GM23338 (cell line): ENCODE results near the gene MYOT. TPM values are rescaled to one million over a fixed set of nuclear protein-coding genes. Genes with fewer than 3 reads are reported as not detected.

Experiments used
- ATAC-seq: fragments of 200-7000 bp; cut with Tn5 transposase; 3 replicates; pipeline ENCODE4 v1.9.1; 2020
- DNase-seq: peaks from one replicate; pipeline ENCODE4 v3.0.0-alpha.2; 2015; ENCODE audit warnings: low spot score
- H2AFZ ChIP-seq: fragments of 200-600 bp; sonication (generic); 2 replicates; pipeline ENCODE4 v1.8.0; 2016; ENCODE audit warnings: antibody characterized with exemption, mild to moderate bottlenecking, moderate library complexity
- H3F3A ChIP-seq: fragments of 200-600 bp; sonication (generic); replicated peaks from 2 replicates; pipeline ENCODE4 v1.8.0; 2017; ENCODE audit warnings: antibody characterized with exemption, mixed run types, low read depth
- H3K27ac ChIP-seq: fragments of 200-600 bp; sonication (generic); 2 replicates; pipeline ENCODE4 v1.6.1; 2016; ENCODE audit warnings: low read depth
- H3K27me3 ChIP-seq: fragments of 200-600 bp; sonication (generic); 2 replicates; pipeline ENCODE4 v1.8.0; 2016; ENCODE audit warnings: mild to moderate bottlenecking, mixed run types, moderate library complexity; ENCODE audit not compliant: insufficient read depth
- H3K36me3 ChIP-seq: fragments of 200-600 bp; sonication (generic); 2 replicates; pipeline ENCODE4 v1.8.0; 2016; ENCODE audit warnings: mild to moderate bottlenecking; ENCODE audit not compliant: insufficient read depth
- H3K4me1 ChIP-seq: fragments of 200-600 bp; sonication (generic); 2 replicates; pipeline ENCODE4 v1.8.0; 2016; ENCODE audit warnings: mild to moderate bottlenecking, moderate library complexity; ENCODE audit not compliant: insufficient read depth
- H3K4me2 ChIP-seq: fragments of 200-600 bp; sonication (generic); 2 replicates; pipeline ENCODE4 v1.7.1; 2017; ENCODE audit warnings: mixed run types
- H3K4me3 ChIP-seq: fragments of 200-600 bp; sonication (generic); 2 replicates; pipeline ENCODE4 v1.6.1; 2016; ENCODE audit warnings: mixed run types
- H3K79me2 ChIP-seq: fragments of 200-600 bp; sonication (generic); replicated peaks from 2 replicates; pipeline ENCODE4 v1.8.0; 2017; ENCODE audit warnings: mild to moderate bottlenecking; ENCODE audit not compliant: insufficient read depth
- H3K9me2 ChIP-seq: fragments of 200-600 bp; sonication (generic); 2 replicates; pipeline ENCODE4 v1.8.0; 2017; ENCODE audit not compliant: insufficient read depth
- H4K20me1 ChIP-seq: fragments of 200-600 bp; sonication (generic); replicated peaks from 2 replicates; pipeline ENCODE4 v1.8.0; 2017; ENCODE audit warnings: mild to moderate bottlenecking; ENCODE audit not compliant: insufficient read depth
- H3K27ac Mint-ChIP-seq: 2 replicates; pipeline ENCODE4 v1.8.0; 2020; ENCODE audit warnings: inconsistent platforms, mild to moderate bottlenecking, moderate library complexity, mixed read lengths
- H3K27me3 Mint-ChIP-seq: 3 replicates; pipeline ENCODE4 v1.8.0; 2022; ENCODE audit warnings: low read depth, mild to moderate bottlenecking, moderate library complexity, mixed read lengths, inconsistent platforms; ENCODE audit not compliant: insufficient read depth, poor library complexity
- H3K36me3 Mint-ChIP-seq: 3 replicates; pipeline ENCODE4 v1.8.0; 2021; ENCODE audit warnings: low read depth, mild to moderate bottlenecking, inconsistent platforms, moderate library complexity, mixed read lengths
- H3K4me1 Mint-ChIP-seq: 3 replicates; pipeline ENCODE4 v1.8.0; 2020; ENCODE audit warnings: mild to moderate bottlenecking, inconsistent platforms, mixed read lengths
- H3K4me3 Mint-ChIP-seq: 3 replicates; pipeline ENCODE4 v1.8.0; 2021; ENCODE audit warnings: moderate library complexity, mild to moderate bottlenecking, inconsistent platforms, mixed read lengths
- H3K9me3 Mint-ChIP-seq: 3 replicates; pipeline ENCODE4 v1.8.0; 2020; ENCODE audit warnings: moderate library complexity, mild to moderate bottlenecking, inconsistent platforms, mixed read lengths
- CREB1 ChIP-seq: fragments of 250-450 bp; sonication (Bioruptor Pico); IDR thresholded peaks from 2 replicates; pipeline ENCODE4 v1.5.0; 2020; ENCODE audit warnings: low read depth, mild to moderate bottlenecking, moderate library complexity
- EZH2phosphoT487 ChIP-seq: fragments of 200-600 bp; sonication (generic); IDR thresholded peaks from one replicate; pipeline ENCODE4 v1.8.1; 2018; ENCODE audit warnings: antibody characterized with exemption; ENCODE audit not compliant: unreplicated experiment
- JUNB ChIP-seq: IDR thresholded peaks from one replicate; pipeline ENCODE4 v1.6.1; 2016; ENCODE audit warnings: antibody characterized with exemption; ENCODE audit not compliant: unreplicated experiment
- NANOG ChIP-seq: IDR thresholded peaks from 2 replicates; pipeline ENCODE4 v1.6.1; 2016; ENCODE audit warnings: antibody characterized with exemption, borderline replicate concordance
- STAT1 ChIP-seq: IDR thresholded peaks from one replicate; pipeline ENCODE4 v1.6.1; 2016; ENCODE audit warnings: antibody characterized with exemption; ENCODE audit not compliant: unreplicated experiment
- ZNF114 ChIP-seq: fragments of 250-450 bp; sonication (Bioruptor Pico); IDR thresholded peaks from 2 replicates; pipeline ENCODE4 v1.5.0; 2020; ENCODE audit warnings: mild to moderate bottlenecking, moderate library complexity
- polyA plus RNA-seq: library from polyadenylated mRNA; unstranded; fragments of >200 nt; fragmentation: Nextera tagmentation; extraction: Ambion mirVana; gene quantifications from 2 replicates; pipeline ENCODE4 v1.2.1, GENCODE V29; 2016
- total RNA-seq: library from RNA; depleted of rRNA; stranded (reverse); fragments of >200 nt; shearing (Covaris generic); gene quantifications from 2 replicates; pipeline ENCODE4 v1.2.3, GENCODE V29; 2014
- TF ChIP-seq, protein P1 (sequence below): IDR thresholded peaks from 2 replicates; pipeline ENCODE4 v1.6.1; 2016; ENCODE audit warnings: antibody characterized with exemption
- TF ChIP-seq, protein P2 (sequence below), 2 experiments: fragments of 200-600 bp in 1 of 2; sonication (generic) in 1 of 2; conservative IDR thresholded peaks; 2 replicates each; pipeline versions ENCODE4 v1.5.1 to v1.6.1; 2016 to 2017; ENCODE audit warnings: antibody characterized with exemption in 2 of 2, low read depth in 2 of 2, mild to moderate bottlenecking in 2 of 2, moderate library complexity in 1 of 2
- TF ChIP-seq, protein P3 (sequence below): fragments of 250-450 bp; sonication (Bioruptor Pico); IDR thresholded peaks from 2 replicates; pipeline ENCODE4 v1.5.0; 2020; ENCODE audit warnings: mild to moderate bottlenecking, moderate library complexity

MYOT gene
- total and polyA plus RNA-seq, 2 experiments from 2014 or later, result 0.58 TPM; not detected in 1

DNA sequence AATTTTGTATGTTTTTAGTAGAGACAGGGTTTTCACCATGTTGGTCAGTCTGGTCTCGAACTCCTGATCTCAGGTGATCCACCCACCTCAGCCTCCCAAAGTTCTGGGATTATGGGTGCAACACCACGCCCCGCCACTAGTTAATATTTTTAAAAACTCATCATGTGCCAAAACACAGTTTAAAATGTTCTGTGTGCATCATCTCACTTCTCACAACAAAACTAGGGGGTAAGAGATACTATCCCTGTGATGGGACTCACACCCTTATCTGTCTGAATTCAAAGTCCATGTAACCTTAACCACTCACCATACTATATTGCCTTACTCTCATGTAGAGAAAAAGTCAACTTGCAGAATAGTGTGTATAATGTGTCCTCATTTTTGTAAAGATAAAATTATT, 24.2 kb downstream of the MYOT start:
- H3K36me3 ChIP-seq, result no peaks in the 10 kb centered on the region
- peaks cover 16% of the 10 kb centered on the region for H3K4me1 ChIP-seq
- H3K4me2 ChIP-seq, result no peak overlapping the region
- H3K4me1 Mint-ChIP-seq, result peaks cover 13% of the 10 kb centered on the region; the same call in 2 of the 3 replicates
- TF ChIP-seq, protein P1, sequence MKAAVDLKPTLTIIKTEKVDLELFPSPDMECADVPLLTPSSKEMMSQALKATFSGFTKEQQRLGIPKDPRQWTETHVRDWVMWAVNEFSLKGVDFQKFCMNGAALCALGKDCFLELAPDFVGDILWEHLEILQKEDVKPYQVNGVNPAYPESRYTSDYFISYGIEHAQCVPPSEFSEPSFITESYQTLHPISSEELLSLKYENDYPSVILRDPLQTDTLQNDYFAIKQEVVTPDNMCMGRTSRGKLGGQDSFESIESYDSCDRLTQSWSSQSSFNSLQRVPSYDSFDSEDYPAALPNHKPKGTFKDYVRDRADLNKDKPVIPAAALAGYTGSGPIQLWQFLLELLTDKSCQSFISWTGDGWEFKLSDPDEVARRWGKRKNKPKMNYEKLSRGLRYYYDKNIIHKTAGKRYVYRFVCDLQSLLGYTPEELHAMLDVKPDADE, result no peak
- TF ChIP-seq, protein P2, sequence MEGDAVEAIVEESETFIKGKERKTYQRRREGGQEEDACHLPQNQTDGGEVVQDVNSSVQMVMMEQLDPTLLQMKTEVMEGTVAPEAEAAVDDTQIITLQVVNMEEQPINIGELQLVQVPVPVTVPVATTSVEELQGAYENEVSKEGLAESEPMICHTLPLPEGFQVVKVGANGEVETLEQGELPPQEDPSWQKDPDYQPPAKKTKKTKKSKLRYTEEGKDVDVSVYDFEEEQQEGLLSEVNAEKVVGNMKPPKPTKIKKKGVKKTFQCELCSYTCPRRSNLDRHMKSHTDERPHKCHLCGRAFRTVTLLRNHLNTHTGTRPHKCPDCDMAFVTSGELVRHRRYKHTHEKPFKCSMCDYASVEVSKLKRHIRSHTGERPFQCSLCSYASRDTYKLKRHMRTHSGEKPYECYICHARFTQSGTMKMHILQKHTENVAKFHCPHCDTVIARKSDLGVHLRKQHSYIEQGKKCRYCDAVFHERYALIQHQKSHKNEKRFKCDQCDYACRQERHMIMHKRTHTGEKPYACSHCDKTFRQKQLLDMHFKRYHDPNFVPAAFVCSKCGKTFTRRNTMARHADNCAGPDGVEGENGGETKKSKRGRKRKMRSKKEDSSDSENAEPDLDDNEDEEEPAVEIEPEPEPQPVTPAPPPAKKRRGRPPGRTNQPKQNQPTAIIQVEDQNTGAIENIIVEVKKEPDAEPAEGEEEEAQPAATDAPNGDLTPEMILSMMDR (conservative IDR thresholded peaks at IDR 0.05; ENCODE audit: low read depth in 2 of 2), result peak in 1 of 2 experiments; percentile 53; a peak in 2 of 4 replicates
- no peaks in the 10 kb centered on the region; the same call in 2 of the 3 replicates for H3K9me3 Mint-ChIP-seq
- no peaks in the 10 kb centered on the region for H3K79me2 ChIP-seq
- no peak overlapping the region for H3K27ac Mint-ChIP-seq
- no peak overlapping the region for H3K4me3 ChIP-seq
- no peak for ATAC-seq
- no peaks in the 10 kb centered on the region for H3K36me3 Mint-ChIP-seq
- H3K27ac ChIP-seq, result no peak overlapping the region
- peaks cover 3% of the 10 kb centered on the region for H3K27me3 Mint-ChIP-seq
- no peak for DNase-seq
- no peaks in the 10 kb centered on the region for H3K9me2 ChIP-seq
- H4K20me1 ChIP-seq, result no peaks in the 10 kb centered on the region
- no peak overlapping the region for H3K4me3 Mint-ChIP-seq
- H2AFZ ChIP-seq, result no peak overlapping the region
- H3F3A ChIP-seq, result peaks cover 7% of the 10 kb centered on the region; the same call in 1 of the 2 replicates
- H3K27me3 ChIP-seq, result no peaks in the 10 kb centered on the region

DNA sequence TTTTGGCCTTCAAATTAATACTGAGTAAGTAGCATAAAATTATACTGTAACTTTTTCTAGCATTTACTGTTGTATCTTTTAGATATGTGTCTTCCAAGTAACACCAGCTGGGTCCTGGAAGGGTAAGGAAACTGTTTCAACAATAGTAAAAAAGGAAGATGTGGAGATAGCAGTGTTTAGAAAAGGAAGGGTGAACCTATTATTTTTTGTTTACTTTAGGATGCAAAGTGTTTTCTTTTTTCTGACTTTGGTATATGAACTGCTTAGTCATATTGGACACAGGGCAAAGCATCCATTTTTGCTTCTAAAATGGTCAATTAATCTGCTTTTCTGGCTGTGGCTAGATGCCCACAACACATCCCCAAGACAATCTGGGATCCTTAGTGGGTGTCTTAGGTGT, 26.9 kb downstream of the MYOT start:
- no peaks in the 10 kb centered on the region for H4K20me1 ChIP-seq
- Mint-ChIP-seq H3K27me3 (no peaks in the 10 kb centered on the region), H3K9me3 (no peaks in the 10 kb centered on the region), H3K36me3 (no peaks in the 10 kb centered on the region), H3K4me3 (no peak overlapping the region), H3K4me1 (peaks cover 5% of the 10 kb centered on the region; the same call in 2 of the 3 replicates), H3K27ac (no peak overlapping the region)
- no peaks in the 10 kb centered on the region for H3K27me3 ChIP-seq
- no peaks in the 10 kb centered on the region for H3F3A ChIP-seq
- DNase-seq, result no peak
- no peak overlapping the region for H3K4me2 ChIP-seq
- no peak overlapping the region for H2AFZ ChIP-seq
- H3K4me1 ChIP-seq, result no peaks in the 10 kb centered on the region; the same call in 1 of the 2 replicates
- no peak for ATAC-seq
- no peaks in the 10 kb centered on the region for H3K36me3 ChIP-seq
- no peak overlapping the region for H3K4me3 ChIP-seq
- no peaks in the 10 kb centered on the region for H3K9me2 ChIP-seq
- no peak overlapping the region for H3K27ac ChIP-seq
- H3K79me2 ChIP-seq, result no peaks in the 10 kb centered on the region
- TF ChIP-seq CREB1 (CRISPR knock-in tag) (no peak), NANOG (no peak), JUNB (no peak), ZNF114 (no peak), STAT1 (no peak), EZH2phosphoT487 (no peak)
- TF ChIP-seq, protein P2 (conservative IDR thresholded peaks at IDR 0.05; ENCODE audit: low read depth in 2 of 2), result no peak
- TF ChIP-seq, protein P3, sequence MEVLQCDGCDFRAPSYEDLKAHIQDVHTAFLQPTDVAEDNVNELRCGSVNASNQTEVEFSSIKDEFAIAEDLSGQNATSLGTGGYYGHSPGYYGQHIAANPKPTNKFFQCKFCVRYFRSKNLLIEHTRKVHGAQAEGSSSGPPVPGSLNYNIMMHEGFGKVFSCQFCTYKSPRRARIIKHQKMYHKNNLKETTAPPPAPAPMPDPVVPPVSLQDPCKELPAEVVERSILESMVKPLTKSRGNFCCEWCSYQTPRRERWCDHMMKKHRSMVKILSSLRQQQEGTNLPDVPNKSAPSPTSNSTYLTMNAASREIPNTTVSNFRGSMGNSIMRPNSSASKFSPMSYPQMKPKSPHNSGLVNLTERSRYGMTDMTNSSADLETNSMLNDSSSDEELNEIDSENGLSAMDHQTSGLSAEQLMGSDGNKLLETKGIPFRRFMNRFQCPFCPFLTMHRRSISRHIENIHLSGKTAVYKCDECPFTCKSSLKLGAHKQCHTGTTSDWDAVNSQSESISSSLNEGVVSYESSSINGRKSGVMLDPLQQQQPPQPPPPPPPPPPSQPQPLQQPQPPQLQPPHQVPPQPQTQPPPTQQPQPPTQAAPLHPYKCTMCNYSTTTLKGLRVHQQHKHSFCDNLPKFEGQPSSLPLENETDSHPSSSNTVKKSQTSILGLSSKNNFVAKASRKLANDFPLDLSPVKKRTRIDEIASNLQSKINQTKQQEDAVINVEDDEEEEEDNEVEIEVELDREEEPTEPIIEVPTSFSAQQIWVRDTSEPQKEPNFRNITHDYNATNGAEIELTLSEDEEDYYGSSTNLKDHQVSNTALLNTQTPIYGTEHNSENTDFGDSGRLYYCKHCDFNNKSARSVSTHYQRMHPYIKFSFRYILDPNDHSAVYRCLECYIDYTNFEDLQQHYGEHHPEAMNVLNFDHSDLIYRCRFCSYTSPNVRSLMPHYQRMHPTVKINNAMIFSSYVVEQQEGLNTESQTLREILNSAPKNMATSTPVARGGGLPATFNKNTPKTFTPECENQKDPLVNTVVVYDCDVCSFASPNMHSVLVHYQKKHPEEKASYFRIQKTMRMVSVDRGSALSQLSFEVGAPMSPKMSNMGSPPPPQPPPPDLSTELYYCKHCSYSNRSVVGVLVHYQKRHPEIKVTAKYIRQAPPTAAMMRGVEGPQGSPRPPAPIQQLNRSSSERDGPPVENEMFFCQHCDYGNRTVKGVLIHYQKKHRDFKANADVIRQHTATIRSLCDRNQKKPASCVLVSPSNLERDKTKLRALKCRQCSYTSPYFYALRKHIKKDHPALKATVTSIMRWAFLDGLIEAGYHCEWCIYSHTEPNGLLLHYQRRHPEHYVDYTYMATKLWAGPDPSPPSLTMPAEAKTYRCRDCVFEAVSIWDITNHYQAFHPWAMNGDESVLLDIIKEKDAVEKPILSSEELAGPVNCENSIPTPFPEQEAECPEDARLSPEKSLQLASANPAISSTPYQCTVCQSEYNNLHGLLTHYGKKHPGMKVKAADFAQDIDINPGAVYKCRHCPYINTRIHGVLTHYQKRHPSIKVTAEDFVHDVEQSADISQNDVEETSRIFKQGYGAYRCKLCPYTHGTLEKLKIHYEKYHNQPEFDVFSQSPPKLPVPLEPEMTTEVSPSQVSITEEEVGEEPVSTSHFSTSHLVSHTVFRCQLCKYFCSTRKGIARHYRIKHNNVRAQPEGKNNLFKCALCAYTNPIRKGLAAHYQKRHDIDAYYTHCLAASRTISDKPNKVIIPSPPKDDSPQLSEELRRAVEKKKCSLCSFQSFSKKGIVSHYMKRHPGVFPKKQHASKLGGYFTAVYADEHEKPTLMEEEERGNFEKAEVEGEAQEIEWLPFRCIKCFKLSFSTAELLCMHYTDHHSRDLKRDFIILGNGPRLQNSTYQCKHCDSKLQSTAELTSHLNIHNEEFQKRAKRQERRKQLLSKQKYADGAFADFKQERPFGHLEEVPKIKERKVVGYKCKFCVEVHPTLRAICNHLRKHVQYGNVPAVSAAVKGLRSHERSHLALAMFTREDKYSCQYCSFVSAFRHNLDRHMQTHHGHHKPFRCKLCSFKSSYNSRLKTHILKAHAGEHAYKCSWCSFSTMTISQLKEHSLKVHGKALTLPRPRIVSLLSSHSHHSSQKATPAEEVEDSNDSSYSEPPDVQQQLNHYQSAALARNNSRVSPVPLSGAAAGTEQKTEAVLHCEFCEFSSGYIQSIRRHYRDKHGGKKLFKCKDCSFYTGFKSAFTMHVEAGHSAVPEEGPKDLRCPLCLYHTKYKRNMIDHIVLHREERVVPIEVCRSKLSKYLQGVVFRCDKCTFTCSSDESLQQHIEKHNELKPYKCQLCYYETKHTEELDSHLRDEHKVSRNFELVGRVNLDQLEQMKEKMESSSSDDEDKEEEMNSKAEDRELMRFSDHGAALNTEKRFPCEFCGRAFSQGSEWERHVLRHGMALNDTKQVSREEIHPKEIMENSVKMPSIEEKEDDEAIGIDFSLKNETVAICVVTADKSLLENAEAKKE (CRISPR knock-in tag), result no peak
- TF ChIP-seq, protein P1, result no peak
